HL-60 (cell line): ENCODE data around the gene SH3BP5L.

Experiments used
- CTCF ChIP-seq: IDR thresholded peaks from one replicate; pipeline ENCODE4 v1.5.1; 2011; ENCODE audit warnings: low read length, control low read depth, inconsistent platforms; ENCODE audit not compliant: insufficient read depth
- GABPA ChIP-seq: IDR thresholded peaks from 2 replicates; pipeline ENCODE4 v1.6.1; 2012; ENCODE audit warnings: low read depth
- POLR2AphosphoS5 ChIP-seq: IDR thresholded peaks from 2 replicates; pipeline ENCODE4 v1.6.1; 2012; ENCODE audit warnings: low read depth
- REST ChIP-seq: IDR thresholded peaks from 2 replicates; pipeline ENCODE4 v1.6.1; 2012; ENCODE audit warnings: low read depth; ENCODE audit not compliant: insufficient replicate concordance

GRCh38 chr1:248861616-248862015 lies 35.9 kb upstream of the SH3BP5L start:
- TF ChIP-seq CTCF (no peak), REST (no peak), GABPA (no peak), POLR2AphosphoS5 (no peak)
